GM19395 (cell line): ENCODE measurements around the gene B3GNT7.
"Not testable (repeated sequence)": the region's sequence is repeated elsewhere in the genome, so short reads cannot be mapped to it uniquely, and the experiment has no call there.

Source experiments
- ATAC-seq: cut with Tn5 transposase; IDR thresholded peaks from one replicate; pipeline ENCODE4 v1.9.1; 2021; ENCODE audit warnings: mild to moderate bottlenecking, moderate library complexity; ENCODE audit not compliant: unreplicated experiment

The B3GNT7 gene, protein sequence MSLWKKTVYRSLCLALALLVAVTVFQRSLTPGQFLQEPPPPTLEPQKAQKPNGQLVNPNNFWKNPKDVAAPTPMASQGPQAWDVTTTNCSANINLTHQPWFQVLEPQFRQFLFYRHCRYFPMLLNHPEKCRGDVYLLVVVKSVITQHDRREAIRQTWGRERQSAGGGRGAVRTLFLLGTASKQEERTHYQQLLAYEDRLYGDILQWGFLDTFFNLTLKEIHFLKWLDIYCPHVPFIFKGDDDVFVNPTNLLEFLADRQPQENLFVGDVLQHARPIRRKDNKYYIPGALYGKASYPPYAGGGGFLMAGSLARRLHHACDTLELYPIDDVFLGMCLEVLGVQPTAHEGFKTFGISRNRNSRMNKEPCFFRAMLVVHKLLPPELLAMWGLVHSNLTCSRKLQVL

DNA sequence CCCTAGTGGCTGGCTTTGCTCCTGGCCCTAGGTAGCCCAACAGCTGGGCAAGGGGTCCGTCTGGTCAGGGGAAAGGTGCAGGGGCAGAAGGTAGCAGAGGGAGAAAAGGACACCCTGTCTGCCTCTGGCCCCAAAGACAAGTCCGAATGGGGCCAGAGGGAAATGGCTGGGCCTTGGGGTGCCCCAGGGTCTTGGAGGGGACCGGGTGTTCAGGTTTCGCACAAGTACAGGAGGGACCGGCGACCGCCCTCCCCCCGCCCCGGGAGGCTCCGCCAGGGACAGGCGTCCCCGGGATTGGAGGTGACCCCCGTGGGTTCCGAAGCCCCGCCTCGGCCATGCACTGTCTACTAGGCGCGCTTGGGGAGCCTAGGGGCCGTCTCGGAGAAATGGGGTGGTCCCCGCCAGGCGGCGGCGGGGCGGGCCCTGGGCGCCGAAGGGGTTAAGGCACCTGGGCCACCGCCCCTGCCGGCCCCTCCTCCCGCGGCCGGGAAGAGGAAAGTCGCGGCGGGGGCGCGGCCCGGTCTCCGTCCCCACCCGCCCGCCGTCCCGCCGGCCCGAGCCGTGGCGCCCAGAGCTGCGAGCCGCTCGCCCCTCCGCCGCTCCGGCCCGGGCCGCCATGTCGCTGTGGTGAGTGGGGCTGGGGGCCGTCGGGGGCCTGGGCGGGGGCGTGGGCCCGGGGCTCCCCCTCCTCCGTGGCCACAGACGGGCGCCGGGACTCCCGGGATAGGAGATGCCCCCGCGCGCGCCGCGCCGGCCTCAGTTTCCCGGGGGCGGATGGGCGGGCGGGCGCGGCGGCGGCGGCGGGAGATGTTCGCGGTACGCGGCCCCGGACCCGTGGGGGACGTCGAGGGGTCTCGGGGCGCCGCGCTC lies at the start of gene B3GNT7:
Gene B3GNT7 (plus strand): TSS at position 523 of the 870 bp plus-strand sequence. CDS start 94 bp downstream, at position 617.
- ATAC-seq, result peak; percentile 16

DNA sequence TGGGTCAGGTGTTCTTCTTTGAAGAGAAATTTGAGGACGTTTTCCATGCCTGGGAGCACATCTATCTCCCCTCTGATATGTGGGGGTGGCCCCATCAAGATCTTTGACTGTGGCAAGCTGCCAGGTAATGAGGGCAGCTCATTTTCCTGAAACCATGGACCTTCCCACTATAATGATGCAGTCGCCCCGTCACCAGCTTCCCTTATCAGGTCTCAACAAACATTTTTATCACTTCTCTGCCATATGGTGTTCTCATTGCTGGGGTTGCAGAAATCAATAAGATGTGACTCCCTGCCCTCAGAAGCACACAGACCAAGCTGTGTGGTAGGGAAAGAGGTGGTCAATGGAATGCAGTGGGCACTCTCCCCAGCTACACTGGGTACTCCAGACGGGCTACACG lies 48.4 kb upstream of the B3GNT7 start:
- no peak for ATAC-seq

DNA sequence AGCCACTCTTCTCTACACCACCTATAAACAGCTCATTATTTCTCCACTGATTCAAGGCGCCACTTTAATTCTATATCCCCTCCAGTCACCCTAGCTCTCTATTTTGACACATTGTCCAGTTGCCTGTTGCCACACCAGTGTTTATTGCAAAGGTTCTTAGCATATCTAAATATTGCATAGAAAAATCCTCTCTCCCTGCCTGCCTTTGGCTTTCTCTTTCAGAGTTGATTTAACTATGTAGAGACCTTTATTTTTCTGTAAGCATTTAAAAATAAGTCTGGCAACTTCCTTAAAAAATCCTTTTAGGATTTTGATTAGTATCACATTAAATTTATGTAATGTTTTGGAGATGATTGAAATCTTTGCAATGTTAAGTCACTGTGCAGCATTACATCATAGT lies 47.9 kb upstream of the B3GNT7 start:
- ATAC-seq, result no peak

DNA sequence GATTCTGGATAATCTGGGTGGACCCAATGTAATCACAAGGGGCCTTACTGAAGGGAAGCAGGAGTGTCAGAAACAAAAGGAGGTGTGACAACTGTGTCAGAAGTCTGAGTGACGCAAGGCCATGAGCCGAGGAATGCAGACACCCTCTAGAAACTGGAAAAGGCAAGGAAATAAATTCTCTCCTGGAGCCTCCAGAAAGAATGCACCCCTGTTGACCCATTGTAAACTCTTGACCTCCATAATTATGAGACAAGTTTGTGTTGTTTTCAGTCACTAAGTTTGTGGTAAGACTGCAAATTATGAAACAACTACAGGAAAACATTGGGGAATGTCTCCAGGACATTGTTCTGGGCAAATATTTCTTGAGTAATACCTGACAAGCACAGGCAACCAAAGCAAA lies 47.3 kb upstream of the B3GNT7 start:
- ATAC-seq, result no peak

DNA sequence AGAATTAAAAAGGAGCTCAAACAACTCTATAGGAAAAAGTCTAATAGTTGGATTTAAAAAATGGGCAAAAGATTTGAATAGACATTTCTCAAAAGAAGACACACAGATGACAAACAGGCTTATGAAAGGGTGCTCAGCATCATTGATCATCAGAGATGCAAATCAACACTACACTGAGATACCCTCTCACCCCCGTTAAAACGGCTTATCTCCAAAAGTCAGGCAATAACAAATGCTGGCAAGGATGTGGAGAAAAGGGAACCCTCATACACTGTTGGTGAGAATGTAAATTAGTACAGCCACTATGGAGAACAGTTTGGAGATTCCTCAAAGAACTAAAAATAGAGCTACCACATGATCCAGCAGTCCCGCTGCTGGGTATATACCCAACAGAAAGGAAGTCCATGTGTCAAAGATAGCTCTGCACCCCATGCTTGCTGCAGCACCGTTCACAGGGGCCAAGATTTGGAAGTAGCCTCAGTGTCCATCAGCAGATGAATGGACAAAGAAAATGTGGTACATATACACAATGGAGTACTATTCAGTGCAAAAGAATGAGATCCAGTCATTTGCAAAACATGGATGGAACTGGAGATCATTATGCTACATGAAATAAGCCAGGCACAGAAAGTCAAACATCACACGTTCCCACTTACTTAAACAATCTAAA lies 46.7 kb upstream of the B3GNT7 start:
- no peak for ATAC-seq

DNA sequence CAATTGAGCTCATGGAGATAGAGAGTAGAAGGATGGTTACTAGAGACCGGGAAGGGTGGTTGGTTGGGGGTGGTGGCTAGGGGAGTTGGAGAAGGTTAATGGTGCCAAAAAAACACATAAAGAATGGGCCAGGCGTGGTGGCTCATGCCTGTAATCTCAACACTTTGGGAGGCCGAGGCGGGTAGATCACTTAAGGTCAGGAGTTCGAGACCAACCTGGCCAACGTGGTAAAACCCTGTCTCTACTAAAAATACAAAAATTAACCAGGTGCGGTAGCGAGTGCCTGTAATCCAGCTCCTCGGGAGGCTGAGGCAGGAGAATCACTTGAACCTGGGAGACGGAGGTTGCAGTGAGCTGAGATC lies 46.2 kb upstream of the B3GNT7 start:
- ATAC-seq, result not testable (repeated sequence)

DNA sequence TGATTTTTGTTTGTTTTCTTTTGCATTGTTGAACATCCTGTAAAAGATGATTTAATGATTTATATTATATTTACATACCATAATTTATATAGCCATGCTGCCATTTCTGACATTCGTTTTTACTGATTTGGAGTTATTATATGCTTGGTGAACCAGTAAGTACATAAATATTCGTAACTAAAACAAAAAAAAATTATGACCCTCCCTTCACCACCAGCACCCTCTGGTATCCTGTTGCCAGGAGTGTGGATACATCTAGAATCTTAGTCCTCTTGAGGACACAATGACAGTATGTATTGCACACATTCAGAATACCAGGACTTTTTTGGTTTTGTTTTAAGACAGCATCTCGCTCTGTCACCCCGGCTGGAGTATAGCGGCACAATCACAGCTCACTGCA lies 43.9 kb upstream of the B3GNT7 start:
- no peak for ATAC-seq

DNA sequence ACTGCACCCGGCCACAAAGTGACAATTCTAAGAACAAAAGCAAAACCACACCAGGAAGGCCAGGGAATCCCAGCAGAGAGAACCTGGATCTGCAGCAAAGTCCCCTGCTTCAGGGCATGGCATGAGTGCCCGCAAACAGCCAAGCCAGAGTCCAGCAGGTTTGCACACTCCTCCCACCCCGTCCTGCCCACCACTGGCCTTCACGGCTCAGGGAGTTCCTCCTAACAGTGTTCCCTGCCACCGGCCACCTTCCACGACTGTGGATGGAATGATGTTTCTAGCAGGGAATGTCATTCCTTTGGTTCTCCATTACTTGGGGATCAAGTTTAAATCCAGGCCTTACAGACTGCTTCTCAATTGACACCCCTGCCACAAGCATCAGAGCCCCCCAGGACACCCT lies 42.0 kb upstream of the B3GNT7 start:
- ATAC-seq, result no peak

DNA sequence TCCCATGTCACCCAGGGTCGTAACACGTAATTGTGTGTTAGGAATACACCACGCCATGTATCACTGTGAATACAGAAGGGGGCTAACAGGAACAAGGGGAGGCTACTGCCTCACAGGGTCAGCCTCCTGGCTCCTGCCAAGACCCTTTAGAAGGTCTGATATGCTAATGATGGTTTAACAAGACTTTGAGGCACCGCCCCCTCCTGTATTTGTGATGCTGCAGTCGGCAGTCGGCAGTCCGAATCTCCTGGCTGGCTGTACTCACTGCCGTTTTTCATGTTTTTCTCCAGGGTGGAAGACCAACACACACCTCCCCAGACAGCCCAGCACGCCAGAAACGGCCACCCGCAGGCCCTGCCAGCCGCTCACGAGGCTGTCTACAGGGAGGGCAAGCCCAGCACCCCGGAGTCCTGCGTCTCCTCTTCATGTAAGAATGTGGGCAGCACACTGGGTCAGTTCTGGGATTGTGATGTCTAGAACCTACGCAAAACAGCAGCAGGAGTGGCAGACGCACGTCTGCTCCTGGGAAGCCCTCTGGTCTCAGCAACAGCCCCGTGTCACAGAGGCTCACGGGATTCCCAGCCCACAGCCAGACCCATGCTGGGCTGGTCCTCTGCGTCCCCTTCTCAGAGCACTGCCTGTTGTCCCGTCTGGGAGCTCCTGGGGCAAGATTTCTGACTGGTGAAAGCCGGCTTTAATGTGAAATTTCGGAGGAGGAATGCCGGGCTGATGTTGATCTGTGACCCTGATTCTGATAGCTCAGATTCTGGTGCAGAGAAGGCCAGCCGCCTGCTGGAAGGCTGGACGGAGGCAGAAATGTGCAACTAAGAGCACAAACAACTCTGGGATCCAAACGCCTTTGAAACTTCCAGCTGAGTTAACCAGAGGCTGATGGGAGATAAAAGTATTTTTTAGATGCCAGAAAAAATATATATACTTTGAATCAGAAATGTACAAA lies 39.7 kb upstream of the B3GNT7 start:
- no peak for ATAC-seq

DNA sequence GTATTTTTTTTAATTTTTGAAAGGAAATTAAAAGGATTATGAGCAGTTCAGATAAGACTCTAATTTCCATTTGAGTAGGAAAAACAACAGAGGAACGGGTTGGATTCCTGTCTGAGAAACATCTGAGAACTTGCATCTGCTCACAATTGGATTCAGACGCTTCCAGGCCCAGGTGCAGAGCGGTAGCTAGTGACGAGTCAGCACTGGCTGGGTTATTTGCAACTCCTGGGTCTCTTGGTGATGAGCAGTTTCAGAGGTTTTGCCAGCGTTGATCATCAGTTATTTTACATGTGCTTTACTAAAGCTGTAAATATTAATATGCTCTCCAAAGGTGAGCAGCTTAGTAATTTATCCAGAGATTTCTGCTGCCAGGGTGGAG lies 39.1 kb upstream of the B3GNT7 start:
- no peak for ATAC-seq

DNA sequence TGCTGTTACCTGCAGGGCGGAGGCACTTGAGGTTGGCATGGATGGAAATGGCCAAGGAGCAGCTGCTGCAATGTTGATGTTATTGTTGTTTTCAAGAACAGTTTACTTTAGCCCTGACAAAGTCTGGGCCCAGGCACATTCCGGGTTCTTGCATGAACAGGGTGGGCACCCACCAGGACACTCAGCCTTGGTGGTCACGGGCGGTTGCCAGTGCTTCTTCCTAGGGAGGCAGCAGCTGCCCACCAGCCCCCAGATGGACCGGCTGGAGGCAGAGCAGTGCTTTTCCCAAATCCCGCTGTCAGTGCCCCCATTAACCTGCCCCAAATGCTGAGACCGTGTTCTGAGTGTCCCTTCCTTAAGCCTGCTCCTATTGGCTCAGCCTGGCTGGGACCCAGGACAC lies 38.5 kb upstream of the B3GNT7 start:
- no peak for ATAC-seq

DNA sequence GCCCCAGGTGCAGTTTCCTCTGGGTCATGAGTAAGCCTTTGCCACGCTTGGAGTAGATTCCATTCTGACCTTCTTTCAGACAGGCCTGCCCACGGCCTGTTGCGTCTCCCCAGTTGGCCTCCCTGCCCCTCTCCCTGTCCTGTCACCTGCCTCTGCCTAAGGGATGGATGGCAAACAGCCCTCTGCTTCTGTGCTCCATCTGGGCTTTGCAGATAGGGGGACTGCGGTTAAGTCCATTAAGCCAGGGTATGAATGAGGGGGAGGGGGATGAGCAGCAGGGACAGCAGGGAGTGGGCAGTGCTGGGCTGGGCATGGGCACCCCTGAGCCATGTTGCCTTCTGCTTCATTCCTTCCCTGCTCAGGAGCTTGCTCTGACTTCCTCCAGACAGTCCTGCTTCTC lies 37.6 kb upstream of the B3GNT7 start:
- ATAC-seq, result no peak

DNA sequence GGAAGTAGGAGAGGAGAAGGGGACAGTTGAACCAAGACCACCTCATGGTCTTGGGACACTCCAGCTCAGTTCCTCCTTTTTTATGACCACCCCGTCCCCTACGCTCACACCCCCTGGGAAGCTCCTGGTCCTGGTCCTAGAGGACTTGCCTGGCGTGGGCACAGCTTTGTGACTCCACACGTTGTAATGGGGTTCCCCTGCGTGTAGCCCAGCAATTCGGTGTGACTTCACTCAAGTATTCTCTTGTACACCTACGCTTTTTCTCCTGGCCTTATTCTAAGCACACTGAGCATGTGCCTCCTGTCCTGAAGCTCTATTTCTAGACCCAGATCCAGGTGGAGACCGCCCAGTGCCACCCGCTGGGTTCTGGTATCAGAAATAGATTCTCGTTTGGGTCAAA lies 36.1 kb upstream of the B3GNT7 start:
- no peak for ATAC-seq

DNA sequence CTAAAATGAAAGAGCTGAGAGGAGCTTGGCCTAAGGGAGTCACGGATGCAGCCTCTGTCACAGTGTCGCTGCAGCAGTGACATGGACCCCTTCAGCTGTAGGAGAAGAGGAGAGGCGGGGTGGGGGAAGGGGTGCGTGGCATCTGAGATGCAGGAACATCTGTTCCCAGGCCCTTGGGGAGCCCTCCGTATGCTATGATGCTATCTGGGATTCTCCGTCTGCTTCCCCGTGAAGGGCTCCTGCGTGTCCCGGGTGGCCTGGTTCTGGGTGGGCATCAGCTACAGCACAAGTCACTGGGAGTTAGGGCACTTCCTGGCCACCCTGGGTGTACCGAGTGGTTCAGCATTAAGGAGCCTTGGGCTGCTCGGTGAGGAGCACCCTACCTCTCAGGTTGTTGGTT lies 35.6 kb upstream of the B3GNT7 start:
- no peak for ATAC-seq

DNA sequence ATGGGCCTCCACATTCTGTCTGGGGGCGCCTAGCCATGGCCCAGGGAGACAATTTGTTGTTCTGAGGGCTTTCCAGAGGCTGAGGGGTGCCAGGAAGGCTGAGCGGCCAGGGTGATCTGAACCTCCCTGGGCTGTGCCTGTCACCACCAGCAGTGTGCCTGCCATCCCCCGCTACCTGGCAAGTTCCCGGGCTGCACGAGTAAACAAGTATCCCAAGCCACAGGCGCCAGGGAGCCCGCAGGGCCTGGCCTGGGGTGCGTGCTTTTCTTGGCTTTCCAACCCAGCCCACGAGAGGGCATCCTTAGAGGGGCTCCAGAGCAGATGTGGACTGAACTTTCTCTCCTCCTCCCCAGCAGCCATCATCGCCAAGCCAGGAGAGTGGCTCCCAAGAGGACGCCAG lies 35.1 kb upstream of the B3GNT7 start:
- no peak for ATAC-seq

DNA sequence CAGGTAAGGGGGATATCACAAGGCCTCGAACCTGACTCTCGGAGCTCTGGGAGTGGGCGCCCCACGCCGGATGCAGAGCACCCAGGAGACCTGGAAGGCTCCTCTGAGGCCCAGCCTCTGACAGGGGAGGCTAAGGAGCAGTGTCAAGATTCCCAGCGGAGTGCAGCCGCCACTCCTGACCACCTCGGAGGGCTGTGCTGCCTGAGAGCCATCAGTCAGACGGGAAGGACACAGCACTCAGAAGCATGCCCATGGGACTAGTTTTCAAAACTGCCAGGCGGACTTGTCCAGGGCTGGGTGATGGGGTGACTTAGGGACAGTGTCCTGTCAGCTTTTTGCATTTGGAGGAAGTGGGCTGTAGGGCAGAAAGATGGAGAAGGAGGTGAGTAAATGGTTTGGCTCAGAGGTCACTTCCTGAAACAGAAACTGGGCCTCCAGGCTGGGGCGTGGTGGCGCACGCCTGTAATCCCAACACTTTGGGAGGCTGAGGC lies 34.6 kb upstream of the B3GNT7 start:
- no peak for ATAC-seq

DNA sequence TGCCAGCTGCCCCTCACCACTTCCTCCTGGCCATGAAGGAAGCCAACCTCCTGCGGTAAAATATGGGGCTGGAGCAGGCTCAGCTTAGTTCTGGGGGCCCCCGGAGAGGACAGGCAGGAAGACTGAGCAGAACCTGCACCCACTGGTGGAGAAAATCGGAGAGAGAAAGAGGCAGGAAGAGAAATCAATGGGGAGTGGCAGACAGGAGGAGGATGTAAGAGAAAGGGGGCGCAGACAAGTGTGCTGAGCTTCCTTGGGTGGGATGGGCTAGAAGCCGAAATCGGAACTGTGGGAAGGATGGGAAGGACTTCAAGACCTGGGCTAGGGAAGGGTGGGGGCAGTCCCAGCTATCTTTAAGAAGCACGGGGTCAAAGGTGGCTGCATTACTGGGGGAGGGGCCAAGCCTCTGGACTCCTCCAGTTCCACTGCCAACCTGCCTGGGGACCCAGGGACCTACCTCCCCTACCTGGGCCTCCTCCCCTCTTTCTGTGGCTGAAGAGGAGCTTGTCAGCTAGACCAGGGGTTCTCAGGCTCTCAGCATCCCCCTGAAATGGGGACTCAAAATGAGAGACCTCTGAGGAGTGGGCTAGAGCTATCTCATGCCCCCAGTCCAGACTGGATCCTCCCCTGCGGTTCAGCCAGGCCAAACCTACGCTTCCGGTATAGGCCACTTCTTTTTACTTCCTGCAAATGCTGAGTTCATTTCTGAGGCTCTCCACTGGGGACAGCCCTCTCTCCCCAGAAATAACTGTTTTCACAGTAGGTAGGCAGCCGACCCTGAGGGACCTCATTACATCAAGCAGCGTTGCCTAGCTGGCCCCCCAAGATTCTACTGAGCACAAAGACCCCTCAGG lies 33.6 kb upstream of the B3GNT7 start:
- peak; percentile 91 for ATAC-seq

DNA sequence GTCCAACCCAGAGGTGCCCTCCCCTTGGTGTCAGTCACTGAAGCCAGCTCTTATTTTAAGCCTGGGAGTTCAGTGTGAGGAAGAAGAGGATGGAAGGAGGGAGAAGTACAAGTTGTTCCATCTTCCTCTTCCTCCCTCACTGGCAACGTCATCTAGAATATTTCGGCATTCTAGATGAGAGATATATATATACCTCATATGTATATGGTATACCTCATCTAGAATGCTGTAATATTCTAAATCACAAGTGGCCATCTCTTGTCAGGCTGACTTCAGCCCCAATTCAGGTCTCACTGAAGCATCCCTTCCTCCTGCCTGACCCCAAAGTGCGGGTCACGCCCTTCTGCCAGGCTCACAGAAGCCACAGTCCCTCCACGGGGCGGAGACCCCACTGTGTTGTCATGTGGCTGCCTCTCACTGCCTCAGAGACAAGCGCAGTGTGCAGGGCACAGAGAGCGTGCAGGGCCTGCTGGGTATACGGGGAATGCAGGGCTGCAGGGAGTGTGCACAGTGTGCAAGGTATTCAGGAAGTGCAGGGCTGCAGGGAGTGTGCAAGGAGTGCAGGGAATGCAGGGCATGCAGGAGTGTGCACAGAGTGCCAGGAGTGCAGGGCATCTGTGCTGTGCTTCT lies 32.8 kb upstream of the B3GNT7 start:
- ATAC-seq, result no peak

DNA sequence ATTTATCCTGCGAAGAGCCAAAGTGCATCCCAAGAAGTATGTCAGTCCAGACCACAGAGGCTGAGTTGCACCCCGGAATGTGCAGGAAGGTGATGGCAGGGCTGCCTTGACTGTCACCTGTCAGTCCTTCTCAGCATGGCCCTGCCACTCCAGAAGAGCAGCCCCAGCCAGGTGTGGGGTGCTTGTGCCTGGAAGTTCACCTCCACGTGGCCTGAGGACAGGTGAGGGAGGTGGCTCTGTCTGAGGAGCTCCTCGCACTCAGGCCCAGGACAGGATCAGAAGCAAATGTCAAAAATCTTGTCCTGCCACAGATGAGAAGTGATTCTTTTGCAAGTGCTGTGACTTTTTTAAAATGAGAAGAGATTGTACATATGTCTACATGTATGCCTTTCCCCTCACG lies 31.4 kb upstream of the B3GNT7 start:
- no peak for ATAC-seq
